Activated CD4-positive, alpha-beta T cell treated with anti-CD3 and anti-CD28 coated beads for 36 hours (primary cell): ENCODE results near the gene PHF23. TPM values are rescaled to one million over a fixed set of nuclear protein-coding genes. Genes with fewer than 3 reads are reported as not detected.
"Not testable (repeated sequence)": the region's sequence is repeated elsewhere in the genome, so short reads cannot be mapped to it uniquely, and the experiment has no call there.

Experiments used
- ATAC-seq: fragments of 200-7000 bp; cut with Tn5 transposase; one replicate; pipeline ENCODE4 v1.10.0; 2021; ENCODE audit warnings: mild to moderate bottlenecking, moderate library complexity
- CTCF ChIA-PET: fragments of 350-600 bp; sonication (Branson Sonifier 250); formaldehyde crosslinking; loops from one replicate; lab custom pipeline; 2021; ENCODE audit warnings: antibody characterized with exemption; lab: Charles Lee
- POLR2A ChIA-PET: fragments of 350-600 bp; sonication (Branson Sonifier 250); formaldehyde crosslinking; loops from one replicate; lab custom pipeline; 2021; ENCODE audit warnings: antibody characterized with exemption, inconsistent platforms; lab: Charles Lee
- DNase-seq: peaks from one replicate; pipeline ENCODE4 v3.0.0-alpha.2; 2020
- H3K27ac Mint-ChIP-seq: one replicate; pipeline ENCODE4 v1.8.0; 2021; ENCODE audit warnings: mixed read lengths
- H3K27me3 Mint-ChIP-seq: one replicate; pipeline ENCODE4 v1.8.0; 2021; ENCODE audit warnings: mixed read lengths
- H3K36me3 Mint-ChIP-seq: one replicate; pipeline ENCODE4 v1.8.0; 2021; ENCODE audit warnings: low read depth, mixed read lengths
- H3K4me1 Mint-ChIP-seq: one replicate; pipeline ENCODE4 v1.8.0; 2021; ENCODE audit warnings: mixed read lengths
- H3K4me3 Mint-ChIP-seq: one replicate; pipeline ENCODE4 v1.8.0; 2021; ENCODE audit warnings: mild to moderate bottlenecking, moderate library complexity, mixed read lengths
- H3K9me3 Mint-ChIP-seq: one replicate; pipeline ENCODE4 v1.8.0; 2021; ENCODE audit warnings: low read depth, mixed read lengths
- intact Hi-C, 2 experiments: fragments of 100-400 bp; cut with DNase I in 1 of 2; cut with micrococcal nuclease in 1 of 2; formaldehyde crosslinking; loops; one replicate each; pipeline versions ENCODE4 v1.14.2 to v1.15.1; 2022 to 2024; cut with DNase I, micrococcal nuclease
- total RNA-seq, 2 experiments: library from RNA; stranded (reverse); gene quantifications; one replicate each; pipeline ENCODE4 v1.2.3, GENCODE V29; 2021

The PHF23 gene
- total RNA-seq, 2 experiments from 2014 or later: 23.6 to 35.2 TPM

- POLR2A ChIA-PET: interaction anchor here (1.4 kb wide), 1 partner anchor 10 kb away, joined by 5 read pairs; the partner anchor contains the start of gene PHF23
- H3K4me3 Mint-ChIP-seq: peak overlapping the region; percentile 93
- DNase-seq (no peak), ATAC-seq (no peak)
- H3K36me3 Mint-ChIP-seq: peaks cover 37% of the 10 kb centered on the region
- peaks cover 50% of the 10 kb centered on the region for H3K4me1 Mint-ChIP-seq
- peak overlapping the region; percentile 71 for H3K27ac Mint-ChIP-seq
- H3K9me3 Mint-ChIP-seq: no peaks in the 10 kb centered on the region
- H3K27me3 Mint-ChIP-seq: no peaks in the 10 kb centered on the region
- intact Hi-C loops: loop anchor here in 1 of 2 experiments (10.0 kb wide), 1 partner anchor 906 kb away; the partner anchor contains the start of gene PER1
- CTCF ChIA-PET: interaction anchor here (1.3 kb wide), 1 partner anchor 29 kb away, joined by 4 read pairs; the partner anchor contains the start of genes ACADVL and DLG4
Measured at GRCh38 chr17:7249214-7249613, 10.0 kb upstream of the PHF23 start.

DNA sequence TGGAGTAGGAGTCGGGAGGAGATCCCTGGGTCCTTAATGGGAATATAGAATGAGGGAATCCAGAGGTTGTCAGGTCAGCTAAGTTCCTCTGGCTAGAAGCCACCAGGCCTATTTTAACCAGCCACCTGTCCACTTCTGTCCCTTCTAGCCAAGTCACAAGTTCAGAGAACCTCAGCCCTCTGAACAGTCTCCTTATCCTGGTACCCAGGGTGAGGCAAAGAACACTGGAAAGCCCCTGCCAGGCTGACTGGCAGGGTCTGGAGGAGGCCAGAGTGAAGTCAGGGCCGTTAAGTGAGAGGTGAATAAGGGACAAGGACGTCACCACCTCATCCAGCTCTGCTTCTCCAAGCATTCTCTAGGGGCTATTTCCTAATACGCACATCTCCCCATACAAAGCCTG, 9.5 kb upstream of the PHF23 start:
- CTCF ChIA-PET: interaction anchor here (1.3 kb wide), 1 partner anchor 29 kb away, joined by 4 read pairs; the partner anchor contains the start of genes ACADVL and DLG4
- DNase-seq (no peak), ATAC-seq (no peak)
- peak overlapping the region; percentile 71 for H3K27ac Mint-ChIP-seq
- no peaks in the 10 kb centered on the region for H3K27me3 Mint-ChIP-seq
- H3K9me3 Mint-ChIP-seq: no peaks in the 10 kb centered on the region
- peaks cover 34% of the 10 kb centered on the region for H3K36me3 Mint-ChIP-seq
- intact Hi-C loops: loop anchor here in 1 of 2 experiments (10.0 kb wide), 1 partner anchor 906 kb away; the partner anchor contains the start of gene PER1
- H3K4me1 Mint-ChIP-seq: peaks cover 47% of the 10 kb centered on the region
- peak overlapping the region; percentile 93 for H3K4me3 Mint-ChIP-seq
- POLR2A ChIA-PET: interaction anchor here (1.4 kb wide), 1 partner anchor 9 kb away, joined by 5 read pairs; the partner anchor contains the start of gene PHF23

DNA sequence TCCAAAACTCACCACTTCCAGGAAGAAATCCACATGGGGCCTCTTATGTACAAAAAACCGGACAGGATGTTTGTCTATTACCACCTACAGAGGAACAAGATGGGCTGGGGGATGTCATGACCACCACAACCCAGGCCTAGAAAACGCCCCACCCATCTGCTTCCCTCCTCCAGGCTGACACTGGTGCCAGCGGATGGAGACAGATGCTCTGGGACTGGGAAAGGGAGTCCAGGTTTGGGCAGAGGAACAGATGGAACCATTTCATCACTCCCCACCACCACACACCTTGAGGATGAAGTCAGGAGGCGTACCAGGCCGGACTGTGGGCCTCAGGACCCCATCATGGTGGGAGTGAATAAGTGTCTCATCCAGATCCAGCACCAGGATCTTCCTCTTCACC, 7.5 kb upstream of the PHF23 start:
- Mint-ChIP-seq H3K4me1 (peaks cover 46% of the 10 kb centered on the region), H3K4me3 (no peak overlapping the region), H3K27ac (peak overlapping the region; percentile 16), H3K9me3 (no peaks in the 10 kb centered on the region), H3K36me3 (peaks cover 33% of the 10 kb centered on the region), H3K27me3 (no peaks in the 10 kb centered on the region)
- POLR2A ChIA-PET: no interaction called here
- intact Hi-C loops: loop anchor here in 1 of 2 experiments (10.0 kb wide), 1 partner anchor 908 kb away; the partner anchor contains the start of gene PER1
- DNase-seq (no peak), ATAC-seq (no peak)
- CTCF ChIA-PET: interaction anchor here (0.6 kb wide), 1 partner anchor 26 kb away, joined by 5 read pairs; no protein-coding TSS in a partner anchor

GRCh38 chr17:7243838-7244237, 4.6 kb upstream of the PHF23 start:
- H3K9me3 Mint-ChIP-seq, H3K27ac Mint-ChIP-seq, H3K27me3 Mint-ChIP-seq, POLR2A ChIA-PET, ATAC-seq, DNase-seq: not testable (repeated sequence)
- intact Hi-C loops: loop anchor here in 1 of 2 experiments (10.0 kb wide), 1 partner anchor 911 kb away; the partner anchor contains the start of gene PER1
- Mint-ChIP-seq H3K36me3 (peaks cover 38% of the 10 kb centered on the region), H3K4me1 (peaks cover 46% of the 10 kb centered on the region), H3K4me3 (peak overlapping the region; percentile 97)
- CTCF ChIA-PET: interaction anchor here (0.8 kb wide), 1 partner anchor 23 kb away, joined by 3 read pairs; no protein-coding TSS in a partner anchor

- DNase-seq: no peak
- H3K9me3 Mint-ChIP-seq: no peaks in the 10 kb centered on the region
- H3K27ac Mint-ChIP-seq: peak overlapping the region; percentile 82
- H3K4me1 Mint-ChIP-seq: peaks cover 41% of the 10 kb centered on the region
- H3K4me3 Mint-ChIP-seq: peak overlapping the region; percentile 97
- peaks cover 36% of the 10 kb centered on the region for H3K36me3 Mint-ChIP-seq
- no peaks in the 10 kb centered on the region for H3K27me3 Mint-ChIP-seq
- ChIA-PET POLR2A (interaction anchor here (2.6 kb wide), 1 partner anchor 8 kb away, joined by 8 read pairs; the partner anchor contains the start of genes CTDNEP1 and ELP5), CTCF (interaction anchor here (0.8 to 1.0 kb wide), 3 partner anchors 23 to 86 kb away, joined by 3 read pairs; partner anchors contain the start of gene NEURL4)
- intact Hi-C loops: loop anchor here in 1 of 2 experiments (10.0 kb wide), 1 partner anchor 911 kb away; the partner anchor contains the start of gene PER1
- ATAC-seq: no peak
Measured at GRCh38 chr17:7243453-7243729, 4.1 kb upstream of the PHF23 start.

GRCh38 chr17:7242717-7243452, 3.6 kb upstream of the PHF23 start:
- peaks cover 36% of the 10 kb centered on the region for H3K36me3 Mint-ChIP-seq
- ATAC-seq: peak; percentile 27
- POLR2A ChIA-PET: interaction anchor here (0.6 to 2.6 kb wide), 5 partner anchors 8 to 602 kb away, joined by 3 to 8 read pairs (median 3); partner anchors contain the start of genes CD68, CTDNEP1, ELP5 and NEURL4

DNA sequence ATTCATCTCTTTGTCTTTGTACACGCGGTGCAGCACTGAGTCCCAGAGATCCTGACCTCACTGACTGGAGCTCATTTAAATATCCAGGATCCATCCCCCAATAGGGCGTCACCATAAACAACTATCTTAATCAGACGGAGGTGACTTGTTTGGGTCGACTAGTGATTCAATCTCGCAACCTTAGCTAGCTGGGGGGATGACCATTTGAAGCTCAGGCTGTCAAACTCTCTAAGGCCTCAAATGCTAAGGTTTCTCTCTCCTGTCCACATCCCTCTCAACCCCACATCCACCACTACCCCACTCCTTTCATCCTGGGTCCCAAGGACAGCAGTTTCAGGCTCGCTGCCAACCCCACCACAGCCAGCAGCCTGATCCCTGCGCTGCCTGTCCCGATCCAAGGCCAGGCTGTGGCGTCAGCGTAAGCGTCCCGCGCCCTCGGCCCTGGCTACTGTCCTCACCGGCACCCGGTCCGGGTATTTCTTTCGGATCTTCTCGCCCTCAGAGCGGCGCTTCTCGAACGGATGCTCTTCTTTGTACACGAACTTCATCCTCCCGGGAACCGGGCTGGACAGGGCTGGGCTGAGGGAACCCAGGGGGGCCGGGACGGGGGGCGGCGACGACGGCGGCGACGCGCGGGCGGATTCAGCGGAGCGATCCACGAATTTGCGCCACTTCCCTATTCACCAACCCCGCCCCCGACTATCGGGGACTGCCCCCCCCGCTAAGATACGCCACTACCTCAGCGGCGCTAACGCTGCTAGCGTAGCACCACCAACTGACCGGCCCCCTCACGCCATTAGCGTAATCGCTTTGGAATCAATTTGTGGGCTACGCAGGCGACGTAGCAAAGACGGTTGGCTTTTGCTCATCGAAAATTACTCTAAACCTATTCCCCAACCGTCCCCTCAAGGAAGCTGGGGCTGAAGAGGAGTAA, 2.8 kb upstream of the PHF23 start, which contains the start of gene GABARAP:
TSS of gene GABARAP (minus strand) at position 667 of the 934 bp plus-strand sequence. CDS start at position 548, 119 bp downstream.
- intact Hi-C loops: loop anchor here (1.0 to 10.0 kb wide), 6 partner anchors 9 to 913 kb away; partner anchors contain the start of genes ACADVL (in 1 of the 2), CTDNEP1 (in 1 of the 2), DLG4 (in 1 of the 2) and ELP5 (in 1 of the 2)
- ChIA-PET CTCF (interaction anchor here (0.9 to 3.5 kb wide), 6 partner anchors 8 to 88 kb away, joined by 3 to 22 read pairs (median 3); partner anchors contain the start of genes ACADVL, DLG4, DVL2 and NEURL4), POLR2A (interaction anchor here (0.6 to 2.6 kb wide), 7 partner anchors 9 to 603 kb away, joined by 3 to 8 read pairs (median 3); partner anchors contain the start of genes CD68, CTDNEP1, ELP5 and NEURL4)
- Mint-ChIP-seq H3K4me1 (peaks cover 43% of the 10 kb centered on the region), H3K27me3 (no peaks in the 10 kb centered on the region), H3K36me3 (peaks cover 36% of the 10 kb centered on the region), H3K9me3 (no peaks in the 10 kb centered on the region), H3K27ac (peak within 1 kb of the TSS; percentile 98), H3K4me3 (peak within 1 kb of the TSS; percentile 97)
- ATAC-seq (peak; percentile 32), DNase-seq (peak; percentile 95)

More at GRCh38 chr17:7242717-7243452, 3.6 kb upstream of the PHF23 start:
- peak overlapping the region; percentile 97 for H3K4me3 Mint-ChIP-seq
- CTCF ChIA-PET: interaction anchor here (1.0 to 3.5 kb wide), 5 partner anchors 8 to 87 kb away, joined by 3 to 22 read pairs (median 3); partner anchors contain the start of genes ACADVL, DLG4, DVL2 and NEURL4
- no peaks in the 10 kb centered on the region for H3K27me3 Mint-ChIP-seq
- intact Hi-C loops: loop anchor here (1.0 to 10.0 kb wide), 6 partner anchors 8 to 912 kb away; partner anchors contain the start of genes ACADVL (in 1 of the 2), CTDNEP1 (in 1 of the 2), DLG4 (in 1 of the 2) and ELP5 (in 1 of the 2)
- peaks cover 41% of the 10 kb centered on the region for H3K4me1 Mint-ChIP-seq
- no peaks in the 10 kb centered on the region for H3K9me3 Mint-ChIP-seq
- H3K27ac Mint-ChIP-seq: peak overlapping the region; percentile 98
- DNase-seq: peak; percentile 95

- H3K9me3 Mint-ChIP-seq: no peaks in the 10 kb centered on the region
- H3K4me1 Mint-ChIP-seq: peaks cover 44% of the 10 kb centered on the region
- ChIA-PET CTCF (interaction anchor here (0.6 to 3.5 kb wide), 4 partner anchors 21 to 89 kb away, joined by 3 to 22 read pairs (median 4); partner anchors contain the start of genes ACADVL and DLG4), POLR2A (interaction anchor here (0.7 to 2.6 kb wide), 4 partner anchors 10 to 338 kb away, joined by 3 to 8 read pairs (median 4); partner anchors contain the start of genes CD68, CTDNEP1, ELP5 and POLR2A)
- H3K36me3 Mint-ChIP-seq: peaks cover 34% of the 10 kb centered on the region
- ATAC-seq (no peak), DNase-seq (no peak)
- H3K4me3 Mint-ChIP-seq: peak overlapping the region; percentile 97
- intact Hi-C loops: loop anchor here in 1 of 2 experiments (10.0 kb wide), 1 partner anchor 914 kb away; the partner anchor contains the start of gene PER1
- H3K27me3 Mint-ChIP-seq: no peaks in the 10 kb centered on the region
- peak overlapping the region; percentile 98 for H3K27ac Mint-ChIP-seq
Measured at GRCh38 chr17:7241090-7241733, 2.0 kb upstream of the PHF23 start.

GRCh38 chr17:7240375-7240774, 1.1 kb upstream of the PHF23 start:
- Mint-ChIP-seq H3K36me3 (peaks cover 37% of the 10 kb centered on the region), H3K27me3 (no peaks in the 10 kb centered on the region), H3K27ac (peak overlapping the region; percentile 75), H3K4me3 (peak overlapping the region; percentile 97), H3K9me3 (no peaks in the 10 kb centered on the region), H3K4me1 (peaks cover 52% of the 10 kb centered on the region)
- DNase-seq: no peak
- POLR2A ChIA-PET: interaction anchor here (0.7 kb wide), 1 partner anchor 20 kb away, joined by 3 read pairs; no protein-coding TSS in a partner anchor
- ATAC-seq: no peak
- CTCF ChIA-PET: interaction anchor here (1.2 to 3.5 kb wide), 3 partner anchors 11 to 194 kb away, joined by 4 to 22 read pairs (median 8); partner anchors contain the start of genes ACADVL, CTDNEP1 and DLG4
- intact Hi-C loops: loop anchor here in 1 of 2 experiments (10.0 kb wide), 1 partner anchor 914 kb away; the partner anchor contains the start of gene PER1
